HPDE6-E6E7 (cell line): Measurements from ENCODE around the gene TMEM273.
"Not testable (repeated sequence)": the region's sequence is repeated elsewhere in the genome, so short reads cannot be mapped to it uniquely, and the experiment has no call there.

Experiments
- DNase-seq: peaks from one replicate; pipeline ENCODE4 v3.0.0; 2011; ENCODE audit warnings: missing footprints; ENCODE audit errors: extremely low spot score

TMEM273 gene

GRCh38 chr10:49205206-49205605 lies 17.0 kb upstream of the TMEM273 start:
- DNase-seq: no peak

- no peak for DNase-seq
These were observed 15.9 kb upstream of the TMEM273 start for GRCh38 chr10:49204119-49204518.

GRCh38 chr10:49202266-49202665 lies 14.1 kb upstream of the TMEM273 start:
- no peak for DNase-seq

- no peak for DNase-seq
These were observed 12.7 kb upstream of the TMEM273 start for GRCh38 chr10:49200854-49201253.

- no peak for DNase-seq
These were observed 9.0 kb upstream of the TMEM273 start for GRCh38 chr10:49197171-49197570.

GRCh38 chr10:49195864-49196263 lies 7.7 kb upstream of the TMEM273 start:
- DNase-seq: not testable (repeated sequence)

GRCh38 chr10:49194212-49194920 lies 6.2 kb upstream of the TMEM273 start:
- no peak for DNase-seq

- DNase-seq: no peak
These were observed 3.2 kb upstream of the TMEM273 start for GRCh38 chr10:49191349-49191748.

- DNase-seq: no peak
These were observed 1.2 kb upstream of the TMEM273 start for GRCh38 chr10:49189422-49189821.

GRCh38 chr10:49187044-49187484 lies 1.1 kb downstream of the TMEM273 start:
- DNase-seq: no peak

- DNase-seq: no peak
These were observed 1.6 kb downstream of the TMEM273 start for GRCh38 chr10:49186613-49187012.

- DNase-seq: no peak
These were observed 3.0 kb downstream of the TMEM273 start for GRCh38 chr10:49185213-49185612.

GRCh38 chr10:49184642-49185111 lies 3.5 kb downstream of the TMEM273 start:
- DNase-seq: no peak

- no peak for DNase-seq
These were observed 4.3 kb downstream of the TMEM273 start for GRCh38 chr10:49183596-49184542.

- DNase-seq: no peak
These were observed 5.4 kb downstream of the TMEM273 start for GRCh38 chr10:49182776-49183175.

- no peak for DNase-seq
These were observed 7.7 kb downstream of the TMEM273 start for GRCh38 chr10:49180444-49180860.

GRCh38 chr10:49179699-49180443 lies 8.3 kb downstream of the TMEM273 start:
- DNase-seq: no peak

- no peak for DNase-seq
These were observed 9.4 kb downstream of the TMEM273 start for GRCh38 chr10:49178489-49179471.

- peak; percentile 9 for DNase-seq
These were observed 10.5 kb downstream of the TMEM273 start for GRCh38 chr10:49177391-49178355.
